Globus pallidus (tissue), 1 donor: Measurements from ENCODE around the gene GCG.

ENCODE experiments used
- DNase-seq: peaks from one replicate; pipeline ENCODE4 v3.0.0-alpha.2; 2015; ENCODE audit warnings: low spot score

Gene GCG

GRCh38 chr2:162152147-162152546, at the start of gene GCG:
Gene GCG (minus strand): TSS chr2:162152247. CDS start chr2:162149178, 3,069 bp downstream.
- DNase-seq: no peak

GRCh38 chr2:162200636-162201035, 48.6 kb upstream of the GCG start:
- DNase-seq: no peak

- no peak for DNase-seq
These were observed 47.9 kb upstream of the GCG start for GRCh38 chr2:162199913-162200312.

GRCh38 chr2:162198239-162198638, 46.2 kb upstream of the GCG start:
- DNase-seq: no peak

- no peak for DNase-seq
These were observed 45.2 kb upstream of the GCG start for GRCh38 chr2:162197069-162197825.

- no peak for DNase-seq
These were observed 44.6 kb upstream of the GCG start for GRCh38 chr2:162196638-162197037.

GRCh38 chr2:162188451-162188850, 36.4 kb upstream of the GCG start:
- no peak for DNase-seq

GRCh38 chr2:162185541-162186232, 33.6 kb upstream of the GCG start:
- DNase-seq: no peak

- DNase-seq: no peak
These were observed 32.9 kb upstream of the GCG start for GRCh38 chr2:162184821-162185450.

- no peak for DNase-seq
These were observed 32.3 kb upstream of the GCG start for GRCh38 chr2:162184359-162184758.

- DNase-seq: no peak
These were observed 30.3 kb upstream of the GCG start for GRCh38 chr2:162182395-162182794.

GRCh38 chr2:162177301-162177700, 25.3 kb upstream of the GCG start:
- no peak for DNase-seq

GRCh38 chr2:162175714-162176113, 23.7 kb upstream of the GCG start:
- DNase-seq: no peak

- DNase-seq: no peak
These were observed 22.7 kb upstream of the GCG start for GRCh38 chr2:162174746-162175145.

- no peak for DNase-seq
These were observed 20.8 kb upstream of the GCG start for GRCh38 chr2:162172802-162173370.

GRCh38 chr2:162166745-162167144, 14.7 kb upstream of the GCG start:
- no peak for DNase-seq

- no peak for DNase-seq
These were observed 14.1 kb upstream of the GCG start for GRCh38 chr2:162166174-162166573.

GRCh38 chr2:162164802-162165201, 12.8 kb upstream of the GCG start:
- no peak for DNase-seq

GRCh38 chr2:162159446-162159845, 7.4 kb upstream of the GCG start:
- DNase-seq: no peak

GRCh38 chr2:162156149-162156548, 4.1 kb upstream of the GCG start:
- DNase-seq: no peak

GRCh38 chr2:162155093-162155492, 3.0 kb upstream of the GCG start:
- DNase-seq: no peak

- DNase-seq: no peak
These were observed 1.7 kb upstream of the GCG start for GRCh38 chr2:162153608-162154224.
